Heart left ventricle (tissue), 13 donors: ENCODE results near the gene ARAP1.

Experiments
- CTCF ChIP-seq, 12 donors: fragments of 200-600 bp; sonication (generic) in 4 of 12; IDR thresholded peaks; one replicate each; pipeline versions ENCODE4 v1.5.0 to v1.8.0; 2018 to 2022; ENCODE audit warnings: antibody characterized with exemption in 12 of 12, mild to moderate bottlenecking in 5 of 12
- POLR2A ChIP-seq, 2 donors: fragments of 450-650 bp; IDR thresholded peaks; one replicate each; pipeline ENCODE4 v1.6.1; 2017; ENCODE audit warnings: antibody characterized with exemption in 2 of 2, mild to moderate bottlenecking in 2 of 2, moderate library complexity in 2 of 2
- donor health status: ischemic (EF 13 %, LVEDD 7.1; RV severe dilation, severe dysfunction).
- donor health status: DM: no; HTN: yes; CAD: no.
- donor health status: DM: no; HTN: no; CAD: no.
- donor health status: ischemic (EF 25% LVEDD 6.9; RV normal size, moderate dysfunction).
- donor health status: ischemic (EF 25% LVEDD 5.7; RV mildly dilated, moderate dysfunction).
- donor health status: ischemic (EF 35%, LVEDD 5.7; RV mildly dilated, moderate dysfunction).
- donor health status: nonischemic (EF 11% LVEDD 7.7; RV severe dilation, severe dysfunction).
- donor health status: DM: yes; HTN: yes; CAD: no.
- donor health status: PGD.
- donor health status: ischemic (EF 29% LVEDD 5.4; RV normal size, mild dysfunction).
- donor health status: nonischemic (EF 23%, LVEDD 6.1; RV moderate dilation, normal function).

- TF ChIP-seq CTCF (IDR thresholded peaks at IDR 0.05): no peak
- TF ChIP-seq POLR2A (IDR thresholded peaks at IDR 0.05): no peak
Observed at GRCh38 chr11:72745925-72746550, 6.2 kb downstream of the ARAP1 start.
